ENCODE data around the gene MUCL3. TPM values are rescaled to one million over a fixed set of nuclear protein-coding genes. Genes with fewer than 3 reads are reported as not detected.
A peak's percentile ranks its signal among the peaks of the same experiment; 100 is the strongest.
"Not testable (repeated sequence)": the region's sequence is repeated elsewhere in the genome, so short reads cannot be mapped to it uniquely, and the experiment has no call there.

MUCL3 gene
- polyA plus RNA-seq, 3 donors: not detected

DNA sequence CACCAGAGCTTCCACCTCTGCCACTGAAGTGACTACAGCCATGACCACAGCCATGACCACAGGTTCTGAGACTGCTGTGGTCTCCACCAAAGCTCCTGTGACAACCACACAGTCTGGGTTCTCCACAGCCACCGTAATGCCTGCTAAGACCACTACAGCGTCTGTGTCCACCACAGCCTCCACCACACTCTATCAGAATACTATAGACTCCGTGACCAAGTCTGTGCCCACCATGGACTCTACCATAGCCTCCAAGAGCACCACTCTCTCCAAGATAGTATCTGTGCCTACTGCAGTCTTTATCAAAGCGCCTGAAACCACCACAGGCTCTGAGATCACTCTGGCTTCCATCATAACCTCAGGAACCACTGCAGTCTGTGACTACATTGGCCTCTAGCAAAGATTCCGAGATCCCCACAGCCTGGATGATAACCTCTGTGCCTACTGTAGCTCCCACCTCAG is 24.4 kb downstream of the MUCL3 start:
- Histone ChIP-seq H3K27me3 (ENCODE audit: control insufficient read depth in 2 of 2, insufficient read depth in 2 of 2, low read length in 2 of 2) (no peaks in the 10 kb centered on the region), H3K27ac (ENCODE audit: low read depth in 1 of 2, low read length in 2 of 2) (no peak overlapping the region), H3K36me3 (replicated peaks in 1 of 2; ENCODE audit: control insufficient read depth in 1 of 2, insufficient read depth in 2 of 2, low read length in 2 of 2) (no peaks in the 10 kb centered on the region), H3K4me1 (ENCODE audit: control insufficient read depth in 1 of 2, insufficient read depth in 2 of 2, low read length in 2 of 2) (peaks cover 5 to 10% of the 10 kb centered on the region in 2 donors), H3K79me2 (ENCODE audit: insufficient read depth, low read length) (no peaks in the 10 kb centered on the region), H3K9me3 (replicated peaks in 1 of 2; ENCODE audit: control insufficient read depth in 1 of 2, insufficient read depth in 1 of 2, low read length in 2 of 2) (no peaks in the 10 kb centered on the region), H4K20me1 (ENCODE audit: insufficient read depth, low read length) (no peaks in the 10 kb centered on the region), H3K4me2 (replicated peaks; ENCODE audit: extremely low read depth, low read length, poor library complexity, severe bottlenecking) (no peak overlapping the region), H2AFZ (ENCODE audit: insufficient read depth, low read depth, low read length, poor library complexity, severe bottlenecking) (no peak overlapping the region), H3K9ac (ENCODE audit: insufficient read depth, low read length, poor library complexity, severe bottlenecking) (no peak overlapping the region), H3K4me3 (replicated peaks in 1 of 3; ENCODE audit: low read depth in 2 of 3, low read length in 3 of 3) (no peak overlapping the region)
- no peaks in the 10 kb centered on the region for H3K36me3 Mint-ChIP-seq
- H3K27ac Mint-ChIP-seq: peak overlapping the region in 1 of 7 donors; percentile 33
- no peak overlapping the region for H3K4me3 Mint-ChIP-seq
- WGBS (ENCODE audit: insufficient coverage): 88% methylated on average over 5 of the region's 5 CpGs
- H3K27me3 Mint-ChIP-seq (ENCODE audit: low read depth in 3 of 3): peaks cover 7 to 18% (median 8%) of the 10 kb centered on the region in 3 donors
- intact Hi-C loops (cut with micrococcal nuclease): no loop called here
- H3K4me1 Mint-ChIP-seq: peaks cover 7% of the 10 kb centered on the region
- TF ChIP-seq, protein P1, sequence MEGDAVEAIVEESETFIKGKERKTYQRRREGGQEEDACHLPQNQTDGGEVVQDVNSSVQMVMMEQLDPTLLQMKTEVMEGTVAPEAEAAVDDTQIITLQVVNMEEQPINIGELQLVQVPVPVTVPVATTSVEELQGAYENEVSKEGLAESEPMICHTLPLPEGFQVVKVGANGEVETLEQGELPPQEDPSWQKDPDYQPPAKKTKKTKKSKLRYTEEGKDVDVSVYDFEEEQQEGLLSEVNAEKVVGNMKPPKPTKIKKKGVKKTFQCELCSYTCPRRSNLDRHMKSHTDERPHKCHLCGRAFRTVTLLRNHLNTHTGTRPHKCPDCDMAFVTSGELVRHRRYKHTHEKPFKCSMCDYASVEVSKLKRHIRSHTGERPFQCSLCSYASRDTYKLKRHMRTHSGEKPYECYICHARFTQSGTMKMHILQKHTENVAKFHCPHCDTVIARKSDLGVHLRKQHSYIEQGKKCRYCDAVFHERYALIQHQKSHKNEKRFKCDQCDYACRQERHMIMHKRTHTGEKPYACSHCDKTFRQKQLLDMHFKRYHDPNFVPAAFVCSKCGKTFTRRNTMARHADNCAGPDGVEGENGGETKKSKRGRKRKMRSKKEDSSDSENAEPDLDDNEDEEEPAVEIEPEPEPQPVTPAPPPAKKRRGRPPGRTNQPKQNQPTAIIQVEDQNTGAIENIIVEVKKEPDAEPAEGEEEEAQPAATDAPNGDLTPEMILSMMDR (IDR thresholded peaks at IDR 0.05): no peak
- no peaks in the 10 kb centered on the region for H3K9me3 Mint-ChIP-seq
- DNase-seq: no peak

GRCh38 chr6:30966154-30966553 is 25.4 kb downstream of the MUCL3 start:
- H3K4me3 ChIP-seq (replicated peaks in 1 of 3; ENCODE audit: low read depth in 2 of 3, low read length in 3 of 3): no peak overlapping the region
- no peaks in the 10 kb centered on the region for H3K36me3 Mint-ChIP-seq
- intact Hi-C loops (cut with micrococcal nuclease): no loop called here
- H3K27me3 Mint-ChIP-seq (ENCODE audit: low read depth in 3 of 3): peaks cover 5 to 16% (median 8%) of the 10 kb centered on the region in 3 donors
- H3K9me3 Mint-ChIP-seq: no peaks in the 10 kb centered on the region
- peaks cover 5 to 10% of the 10 kb centered on the region in 2 donors for H3K4me1 ChIP-seq (ENCODE audit: control insufficient read depth in 1 of 2, insufficient read depth in 2 of 2, low read length in 2 of 2)
- no peak for DNase-seq
- no peaks in the 10 kb centered on the region for H3K9me3 ChIP-seq (replicated peaks in 1 of 2; ENCODE audit: control insufficient read depth in 1 of 2, insufficient read depth in 1 of 2, low read length in 2 of 2)
- no peak overlapping the region for H2AFZ ChIP-seq (ENCODE audit: insufficient read depth, low read depth, low read length, poor library complexity, severe bottlenecking)
- 0% methylated on average over 1 of the region's 3 CpGs for WGBS (ENCODE audit: insufficient coverage)
- no peaks in the 10 kb centered on the region for H3K27me3 ChIP-seq (ENCODE audit: control insufficient read depth in 2 of 2, insufficient read depth in 2 of 2, low read length in 2 of 2)
- H3K4me2 ChIP-seq (replicated peaks; ENCODE audit: extremely low read depth, low read length, poor library complexity, severe bottlenecking): no peak overlapping the region
- no peaks in the 10 kb centered on the region for H4K20me1 ChIP-seq (ENCODE audit: insufficient read depth, low read length)
- no peak overlapping the region for H3K27ac Mint-ChIP-seq
- no peak overlapping the region for H3K4me3 Mint-ChIP-seq
- H3K27ac ChIP-seq (ENCODE audit: low read depth in 1 of 2, low read length in 2 of 2): no peak overlapping the region
- H3K4me1 Mint-ChIP-seq: peaks cover 7% of the 10 kb centered on the region
- TF ChIP-seq, protein P1 (IDR thresholded peaks at IDR 0.05): no peak
- H3K36me3 ChIP-seq (replicated peaks in 1 of 2; ENCODE audit: control insufficient read depth in 1 of 2, insufficient read depth in 2 of 2, low read length in 2 of 2): no peaks in the 10 kb centered on the region
- no peak overlapping the region for H3K9ac ChIP-seq (ENCODE audit: insufficient read depth, low read length, poor library complexity, severe bottlenecking)
- H3K79me2 ChIP-seq (ENCODE audit: insufficient read depth, low read length): no peaks in the 10 kb centered on the region

GRCh38 chr6:30969171-30969570 is 28.4 kb downstream of the MUCL3 start:
- H3K9me3 Mint-ChIP-seq; H3K36me3 Mint-ChIP-seq; H3K9ac ChIP-seq (ENCODE audit: insufficient read depth, low read length, poor library complexity, severe bottlenecking); H3K4me2 ChIP-seq (replicated peaks; ENCODE audit: extremely low read depth, low read length, poor library complexity, severe bottlenecking); intact Hi-C loops (cut with micrococcal nuclease); H3K79me2 ChIP-seq (ENCODE audit: insufficient read depth, low read length); H3K27me3 ChIP-seq (ENCODE audit: control insufficient read depth in 2 of 2, insufficient read depth in 2 of 2, low read length in 2 of 2); H2AFZ ChIP-seq (ENCODE audit: insufficient read depth, low read depth, low read length, poor library complexity, severe bottlenecking); H3K9me3 ChIP-seq (replicated peaks in 1 of 2; ENCODE audit: control insufficient read depth in 1 of 2, insufficient read depth in 1 of 2, low read length in 2 of 2); H3K36me3 ChIP-seq (replicated peaks in 1 of 2; ENCODE audit: control insufficient read depth in 1 of 2, insufficient read depth in 2 of 2, low read length in 2 of 2); H3K4me1 ChIP-seq (ENCODE audit: control insufficient read depth in 1 of 2, insufficient read depth in 2 of 2, low read length in 2 of 2); H3K4me1 Mint-ChIP-seq; H3K4me3 ChIP-seq (replicated peaks in 1 of 3; ENCODE audit: low read depth in 2 of 3, low read length in 3 of 3); H4K20me1 ChIP-seq (ENCODE audit: insufficient read depth, low read length): not testable (repeated sequence)
- DNase-seq: peak; percentile 37 to 83 (median 53)
- WGBS (ENCODE audit: insufficient coverage): 44% methylated on average over 2 of the region's 6 CpGs
- Mint-ChIP-seq H3K4me3 (peak overlapping the region in 1 of 2 donors; percentile 27), H3K27ac (peak overlapping the region in 6 of 7 donors; percentile 22 to 79 (median 74)), H3K27me3 (ENCODE audit: low read depth in 3 of 3) (peaks cover 5 to 16% (median 8%) of the 10 kb centered on the region in 3 donors)
- peak overlapping the region in 1 of 2 donors; percentile 48 for H3K27ac ChIP-seq (ENCODE audit: low read depth in 1 of 2, low read length in 2 of 2)
